Endometrial microvascular endothelial cells (primary cell): ENCODE measurements around the gene DNAAF5. TPM values are rescaled to one million over a fixed set of nuclear protein-coding genes. Genes with fewer than 3 reads are reported as not detected.

Source experiments
- in situ Hi-C: cut with HindIII; loops from 2 replicates; pipeline ENCODE4 v1.10.0; 2017; ENCODE audit warnings: low sequenced_read_pairs, low pct_unique_long_range_greater_than_20kb; ENCODE audit errors: inconsistent ontology term
- total RNA-seq: library from RNA; depleted of rRNA; stranded (reverse); fragments of >200 nt; gene quantifications from one replicate; pipeline ENCODE4 v1.2.3, GENCODE V29; 2015; ENCODE audit errors: inconsistent ontology term

Gene DNAAF5
- total RNA-seq, 1 donor from 2014 or later: 55.6 TPM

DNA sequence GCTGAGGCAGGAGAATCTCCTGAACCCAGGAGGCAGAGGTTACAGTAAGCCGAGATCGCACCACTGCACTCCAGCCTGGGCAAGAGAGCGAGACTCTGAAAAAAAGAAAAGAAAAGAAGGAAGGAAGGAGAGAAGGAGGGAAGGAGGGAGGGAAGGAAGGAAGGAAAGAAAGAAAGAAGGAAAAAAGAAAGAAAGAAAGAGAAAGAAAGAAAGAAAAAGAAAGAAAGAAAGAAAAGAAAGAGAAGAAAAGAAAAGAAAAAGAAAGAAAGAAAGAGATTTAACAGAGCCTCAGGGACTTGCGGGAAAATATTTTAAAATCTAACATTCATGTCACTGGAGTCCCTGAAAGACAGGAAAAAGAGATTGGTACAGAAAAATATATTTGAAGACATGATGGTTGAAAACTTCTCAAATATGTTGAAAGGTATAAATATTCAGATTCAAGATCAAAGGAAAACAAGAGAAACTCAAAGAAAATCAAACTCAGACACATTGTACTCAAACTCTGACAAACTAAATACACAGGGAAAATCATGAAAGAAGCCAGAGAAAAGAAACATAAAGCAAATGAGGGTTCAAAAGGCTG, 25.3 kb upstream of the DNAAF5 start:
- in situ Hi-C loops: no loop called here

DNA sequence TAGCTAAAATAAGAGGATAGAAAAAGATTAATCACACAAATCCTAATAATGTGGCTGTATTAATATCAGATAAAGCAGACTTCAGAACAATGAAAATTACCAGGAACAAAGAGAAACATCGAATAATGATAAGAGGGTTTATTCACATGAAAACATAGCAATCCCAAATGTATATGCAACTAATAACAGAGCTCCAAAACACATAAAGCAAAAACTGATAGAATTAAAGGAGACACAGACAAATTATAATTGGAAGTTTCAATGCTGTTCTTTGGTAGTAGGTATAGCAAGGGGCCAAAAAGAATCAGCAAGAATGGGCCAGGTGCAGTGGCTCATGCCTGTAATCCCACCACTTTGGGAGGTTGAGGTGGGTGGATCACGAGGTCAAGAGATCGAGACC, 23.4 kb upstream of the DNAAF5 start:
- in situ Hi-C loops: no loop called here

DNA sequence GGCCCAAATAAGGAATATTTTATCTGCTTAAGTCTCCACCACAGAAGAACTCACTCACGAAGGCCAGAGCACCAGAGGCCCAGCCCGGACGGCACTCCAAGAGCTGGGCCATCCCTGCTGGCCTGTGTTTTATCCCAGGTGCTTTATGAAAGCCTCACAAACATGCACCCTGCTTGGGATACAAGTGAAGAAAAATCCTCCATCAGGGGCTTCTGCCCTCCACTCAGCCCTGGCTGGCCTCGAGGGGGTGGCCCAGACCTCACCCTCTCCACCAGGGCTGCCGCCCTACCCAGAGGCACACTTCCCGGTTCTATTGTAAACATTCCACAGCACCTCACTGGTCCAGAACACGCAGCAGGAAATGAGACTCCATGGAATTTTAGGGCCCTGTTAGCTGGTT, 19.8 kb upstream of the DNAAF5 start:
- in situ Hi-C loops: no loop called here

DNA sequence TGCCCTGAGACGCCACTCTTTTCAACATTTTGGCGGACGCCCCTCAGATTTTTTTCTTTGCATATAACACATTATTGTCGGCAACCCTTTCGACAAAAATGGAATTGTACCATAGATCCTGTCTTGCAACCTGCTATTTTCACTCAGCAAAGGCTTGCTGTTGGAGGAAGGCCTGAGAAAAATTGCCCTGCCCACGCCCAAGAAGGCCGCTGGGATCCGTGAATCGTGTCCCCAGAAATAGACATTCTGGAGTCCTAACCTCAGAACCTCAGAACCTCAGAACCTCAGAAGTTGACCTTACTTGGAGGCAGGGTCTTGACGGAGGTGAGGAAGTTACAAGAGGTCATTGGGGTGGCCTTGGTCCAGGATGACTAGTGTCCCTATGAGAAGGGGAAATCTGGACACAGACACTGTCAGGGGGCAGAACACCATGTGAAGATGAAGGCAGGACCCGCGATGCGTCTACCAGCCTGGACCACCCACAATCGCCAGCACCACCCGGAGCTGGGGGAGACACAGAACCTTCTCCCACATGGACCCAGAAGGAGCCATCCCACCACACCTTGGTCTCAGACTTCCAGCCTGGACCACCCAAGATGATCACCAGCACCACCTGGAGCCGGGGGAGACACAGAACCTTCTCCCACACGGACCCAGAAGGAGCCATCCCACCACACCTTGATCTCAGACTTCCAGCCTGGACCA, 19.1 kb upstream of the DNAAF5 start:
- in situ Hi-C loops: no loop called here

DNA sequence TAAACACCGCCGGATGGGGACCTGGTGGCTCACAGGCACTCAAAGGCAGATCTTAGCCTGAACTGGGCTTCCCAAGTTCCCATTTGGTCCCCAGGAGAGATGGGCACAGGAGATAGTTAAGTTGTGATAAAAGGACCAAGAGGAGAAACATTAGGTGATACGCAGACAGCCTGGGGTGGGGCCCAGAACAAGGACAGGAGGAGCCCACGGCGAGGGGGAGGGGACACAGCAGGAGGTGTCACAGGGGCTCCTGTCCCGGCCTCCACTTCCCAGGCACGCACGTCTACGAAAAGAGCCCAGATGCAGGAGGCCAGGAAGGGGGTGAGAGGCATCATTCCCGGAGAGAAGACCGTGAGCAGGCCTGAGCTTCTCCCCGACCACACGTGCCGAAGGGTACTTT, 16.3 kb upstream of the DNAAF5 start:
- in situ Hi-C loops: no loop called here

DNA sequence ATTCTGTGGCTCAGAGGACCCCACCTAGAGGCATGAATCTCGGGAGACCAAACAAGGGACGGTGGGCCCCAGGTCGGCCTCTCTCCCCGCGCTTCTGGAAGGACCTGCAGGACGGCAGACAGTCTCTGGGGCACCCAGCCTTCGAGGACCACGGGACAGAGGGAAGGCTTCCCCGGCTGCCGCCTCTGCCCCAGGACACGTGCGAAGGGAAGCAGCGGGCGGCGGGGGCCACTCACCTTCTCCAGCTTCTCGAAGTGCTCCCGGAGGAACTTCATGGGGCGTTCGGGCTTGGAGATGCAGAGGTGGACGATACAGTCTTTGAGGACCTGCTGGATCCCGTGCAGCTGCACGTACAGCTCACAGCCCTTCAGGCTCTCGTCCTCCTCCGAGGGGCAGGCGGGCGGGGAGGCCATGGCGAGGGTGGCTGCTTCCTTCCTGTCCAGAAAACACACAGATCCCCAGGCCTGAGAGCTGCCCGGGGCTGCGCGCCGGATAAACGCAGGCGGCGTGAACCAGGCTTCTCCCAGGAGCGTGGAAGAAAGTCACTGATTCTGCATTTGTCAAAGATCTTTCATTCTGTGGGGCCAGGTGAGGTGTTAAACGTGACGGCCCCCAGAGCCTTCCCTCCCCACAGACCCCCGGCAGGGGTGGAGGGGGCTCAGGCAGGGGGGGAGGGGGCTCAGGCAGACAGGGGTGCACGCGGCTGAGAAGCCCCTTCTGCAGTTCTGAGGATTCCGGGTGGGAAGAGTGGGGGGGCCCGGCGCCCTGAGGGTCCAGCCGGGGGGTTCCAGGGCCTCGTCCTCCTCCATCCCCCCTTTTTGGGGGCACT, 15.2 kb upstream of the DNAAF5 start:
- in situ Hi-C loops: no loop called here

DNA sequence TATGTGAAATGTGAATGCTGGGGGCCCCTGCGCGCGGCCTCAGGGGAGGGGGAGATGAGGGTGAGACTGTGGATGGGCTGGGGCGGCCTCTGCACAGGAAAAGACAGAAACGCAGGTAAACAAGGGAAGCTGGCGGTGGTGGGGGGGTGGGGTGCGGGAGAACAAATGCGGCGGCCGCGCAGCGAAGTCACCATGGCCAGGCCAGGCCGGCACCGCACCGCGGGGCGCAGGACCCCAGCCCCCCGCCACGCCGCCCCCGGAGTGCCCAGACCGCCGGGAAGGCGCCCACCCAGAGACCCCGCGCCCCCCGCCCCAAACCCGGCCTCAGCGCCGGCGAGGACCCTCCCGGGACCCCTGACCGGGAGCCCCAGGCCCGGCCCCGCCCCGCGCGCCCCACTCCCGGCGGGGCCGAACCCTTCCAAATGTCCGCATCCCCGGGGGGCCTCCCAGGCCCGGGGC, 14.5 kb upstream of the DNAAF5 start:
- in situ Hi-C loops: no loop called here

DNA sequence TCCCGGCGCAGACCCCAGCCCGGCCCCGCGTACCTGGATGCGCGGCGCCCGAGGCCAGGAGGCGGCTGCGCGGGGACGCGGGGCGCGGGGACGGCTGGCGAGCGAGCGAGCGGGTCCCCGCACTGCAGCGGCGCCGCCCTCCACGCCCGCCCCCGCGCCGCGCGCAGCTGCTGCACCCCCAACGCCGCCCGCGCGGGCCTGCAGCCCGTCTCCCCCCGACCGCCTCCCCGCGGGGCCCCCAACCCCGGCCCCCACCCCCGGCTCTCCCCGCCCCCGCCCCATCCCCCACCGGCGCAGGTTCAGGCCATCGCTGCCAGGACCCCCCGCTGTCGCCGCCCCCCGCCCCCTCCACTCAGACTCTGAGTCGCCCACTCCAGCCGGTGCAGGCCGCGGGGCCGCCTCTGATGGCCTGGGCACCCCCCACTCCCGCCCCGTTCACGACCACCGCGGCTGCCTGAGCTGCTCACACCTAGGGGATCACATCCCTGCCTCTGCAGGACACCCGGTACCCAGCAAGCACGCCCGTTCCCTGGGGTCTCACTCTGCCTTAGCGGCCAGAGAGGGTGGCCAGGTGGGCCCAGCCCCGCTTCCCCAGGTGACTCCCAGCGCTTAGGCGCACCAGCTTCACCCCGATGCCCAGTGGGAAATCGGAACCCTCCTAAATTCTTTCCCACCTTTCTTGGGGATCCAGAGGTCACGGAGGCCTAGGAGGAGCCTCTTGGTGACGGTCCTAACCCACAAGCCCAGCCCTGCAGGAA, 13.9 kb upstream of the DNAAF5 start:
- in situ Hi-C loops: no loop called here

DNA sequence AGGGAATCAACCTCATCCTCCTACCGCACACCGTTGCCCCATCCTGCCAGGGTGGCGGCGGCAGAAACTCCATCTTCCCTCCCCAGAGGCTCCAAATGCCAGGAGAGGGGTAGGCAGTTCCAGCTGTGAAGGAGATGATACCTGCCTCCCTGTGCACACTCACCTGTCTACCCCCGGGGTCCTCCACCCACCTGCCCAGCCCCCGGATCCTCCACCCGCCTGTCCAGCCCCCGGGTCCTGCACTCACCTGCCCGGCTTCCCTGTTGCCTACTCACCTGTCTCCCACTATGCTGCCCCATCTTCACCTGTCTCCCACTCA, 13.4 kb upstream of the DNAAF5 start:
- in situ Hi-C loops: no loop called here

DNA sequence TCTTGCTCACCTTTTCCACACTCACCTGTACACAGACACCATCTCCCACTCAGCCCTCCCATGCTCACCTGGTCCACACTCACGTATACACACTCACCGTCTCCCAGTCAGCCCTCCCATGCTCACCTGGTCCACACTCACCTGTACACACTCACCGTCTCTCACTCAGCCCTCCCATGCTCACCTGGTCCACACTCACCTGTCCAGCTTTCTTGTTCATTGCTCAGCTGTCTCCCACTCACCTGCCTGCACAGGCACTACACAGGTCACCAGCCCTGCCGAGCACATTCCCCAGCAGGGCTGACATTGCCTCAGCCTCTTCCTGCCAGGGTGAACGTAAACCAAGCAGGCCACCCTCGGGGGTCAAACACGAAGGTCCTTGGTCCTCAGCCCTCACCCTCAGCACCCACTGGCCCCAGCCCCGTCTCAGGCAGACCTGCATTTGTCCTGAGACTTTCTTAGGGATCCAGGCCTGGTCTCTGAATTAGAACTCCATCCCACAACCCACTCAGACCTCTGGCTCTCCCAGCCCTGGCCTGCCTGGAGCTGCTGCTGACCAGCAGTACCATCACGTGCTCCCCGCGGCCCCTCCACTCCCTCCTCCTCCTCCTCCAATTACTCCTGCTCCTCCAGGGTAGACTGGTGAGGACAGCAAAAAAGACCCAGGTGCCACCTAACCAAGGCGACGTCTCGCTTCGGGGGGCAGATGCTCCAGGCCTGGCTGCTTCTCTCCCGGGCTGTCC, 12.8 kb upstream of the DNAAF5 start:
- in situ Hi-C loops: no loop called here

DNA sequence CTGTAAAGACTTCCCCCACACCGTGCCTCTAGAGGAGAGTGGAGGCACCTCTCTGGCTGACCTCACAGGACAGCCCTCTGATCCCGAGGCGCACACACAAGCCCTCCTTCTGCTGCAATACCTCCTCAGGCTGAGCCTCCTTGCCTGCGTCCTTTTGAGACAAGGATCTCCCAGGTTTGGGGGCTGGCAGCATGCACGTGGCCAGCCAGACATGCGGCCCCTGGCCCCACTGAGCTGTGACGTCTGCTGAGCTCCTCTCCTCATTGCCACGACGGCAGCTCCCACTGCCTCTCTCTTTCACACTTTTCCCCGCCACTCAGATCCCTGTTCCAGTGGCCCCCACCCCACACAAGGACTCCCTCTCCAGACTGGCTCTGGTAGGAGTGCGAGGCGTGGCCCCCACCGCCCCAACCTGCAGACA, 12.2 kb upstream of the DNAAF5 start:
- in situ Hi-C loops: no loop called here

DNA sequence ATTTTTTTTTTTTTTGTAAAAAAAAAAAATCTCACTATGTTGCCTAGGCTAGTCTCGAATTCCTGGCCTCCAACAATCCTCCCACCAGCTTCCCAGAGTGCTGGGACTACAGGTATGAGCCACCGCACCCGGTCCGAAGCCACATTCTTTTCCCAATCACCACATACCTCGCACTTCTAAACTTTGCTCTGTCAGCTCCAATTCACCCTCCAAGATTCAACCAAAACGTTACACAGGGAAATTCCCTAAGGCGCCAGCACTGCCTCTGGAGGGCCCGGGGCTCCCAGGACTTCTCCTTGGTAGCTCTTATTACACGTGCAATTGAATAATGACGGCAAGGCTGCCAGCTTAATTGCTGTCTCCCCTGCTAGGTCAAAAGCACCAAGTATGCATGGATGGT, 10.3 kb upstream of the DNAAF5 start:
- in situ Hi-C loops: no loop called here

DNA sequence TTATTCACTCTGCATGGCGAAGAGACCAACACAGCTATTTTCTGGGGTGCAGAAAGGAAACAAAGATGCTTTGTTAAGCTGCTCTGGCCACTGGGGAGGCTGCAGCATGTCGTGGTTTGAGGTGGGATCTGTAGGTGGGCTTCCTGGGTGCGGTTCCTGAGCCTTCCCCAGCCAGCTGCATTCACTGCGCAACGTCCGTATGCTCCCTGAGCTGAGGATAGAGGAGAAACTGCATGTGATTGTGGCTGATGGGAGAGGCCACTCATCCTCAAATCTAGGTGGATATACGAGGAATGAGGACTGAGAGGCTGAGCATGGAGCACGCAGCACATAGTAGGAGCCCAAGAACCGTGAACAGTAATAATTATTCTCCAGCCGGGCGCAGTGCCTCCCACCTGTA, 9.9 kb upstream of the DNAAF5 start:
- in situ Hi-C loops: no loop called here

DNA sequence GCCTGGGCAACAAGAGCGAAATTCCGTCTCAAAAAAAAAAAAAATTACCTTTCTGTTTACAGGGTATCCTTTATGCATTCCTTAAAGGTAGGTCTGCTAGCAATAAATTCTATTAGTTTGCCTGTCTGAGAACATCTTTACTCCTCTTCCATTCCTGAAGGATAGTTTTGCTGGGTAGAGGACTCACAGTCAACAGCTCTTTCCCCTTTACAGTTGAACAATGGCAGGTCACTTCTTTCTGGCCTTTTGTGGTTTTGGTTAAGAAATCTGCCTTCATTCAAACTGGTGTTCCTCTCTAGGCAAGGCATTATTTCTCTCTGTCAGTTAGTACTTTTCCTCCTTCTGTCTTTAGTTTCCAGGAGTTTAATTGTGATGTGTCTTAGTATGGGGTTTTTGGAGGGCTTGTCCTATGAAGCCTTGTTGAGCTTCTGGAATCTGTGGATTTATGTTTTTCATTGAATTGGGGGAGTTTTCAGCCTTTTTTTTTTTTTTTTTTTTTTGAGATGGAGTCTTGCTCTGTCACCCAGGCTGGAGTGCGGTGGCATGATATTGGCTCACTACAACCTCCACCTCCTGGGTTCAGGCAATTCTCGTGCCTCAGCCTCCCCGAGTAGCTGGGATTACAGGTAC, 4.8 kb upstream of the DNAAF5 start:
- in situ Hi-C loops: no loop called here

DNA sequence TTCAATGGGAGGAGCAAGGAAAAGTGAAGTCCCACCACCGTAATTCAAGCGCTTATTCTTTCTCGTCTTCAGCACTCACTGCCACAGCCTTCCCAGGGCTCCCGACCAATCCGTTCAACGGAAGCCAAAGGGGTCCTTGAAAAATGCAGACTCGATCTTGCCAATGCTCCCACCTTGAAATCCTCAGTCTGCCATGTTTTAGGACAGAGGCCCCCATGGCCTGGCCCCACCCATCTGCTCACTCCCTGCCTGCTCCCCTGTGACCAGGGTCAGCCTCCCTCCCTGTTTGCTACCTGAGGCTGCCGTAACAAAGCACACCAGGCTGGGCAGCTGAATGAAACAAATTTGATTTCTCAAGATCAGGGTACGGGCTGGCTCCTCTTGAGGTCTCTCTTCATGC, 3.0 kb upstream of the DNAAF5 start:
- in situ Hi-C loops: no loop called here

DNA sequence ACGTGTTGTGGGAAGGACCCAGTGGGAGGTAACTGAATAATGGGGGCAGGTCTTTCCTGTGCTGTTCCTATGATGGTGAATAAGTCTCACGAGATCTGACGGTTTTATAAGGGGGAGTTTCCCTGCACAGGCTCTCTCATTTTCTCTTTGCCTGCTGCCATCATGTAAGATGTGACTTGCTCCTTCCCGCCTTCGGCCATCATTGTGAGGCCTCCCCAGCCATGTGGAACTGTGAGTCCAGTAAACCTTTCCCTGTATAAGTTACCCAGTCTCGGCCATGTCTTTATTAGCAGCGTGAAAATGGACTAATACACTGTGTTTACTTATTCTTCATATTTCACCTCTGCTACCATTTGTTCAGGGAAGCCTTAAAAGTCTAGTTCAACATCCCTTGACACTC, 2.2 kb upstream of the DNAAF5 start:
- in situ Hi-C loops: no loop called here

DNA sequence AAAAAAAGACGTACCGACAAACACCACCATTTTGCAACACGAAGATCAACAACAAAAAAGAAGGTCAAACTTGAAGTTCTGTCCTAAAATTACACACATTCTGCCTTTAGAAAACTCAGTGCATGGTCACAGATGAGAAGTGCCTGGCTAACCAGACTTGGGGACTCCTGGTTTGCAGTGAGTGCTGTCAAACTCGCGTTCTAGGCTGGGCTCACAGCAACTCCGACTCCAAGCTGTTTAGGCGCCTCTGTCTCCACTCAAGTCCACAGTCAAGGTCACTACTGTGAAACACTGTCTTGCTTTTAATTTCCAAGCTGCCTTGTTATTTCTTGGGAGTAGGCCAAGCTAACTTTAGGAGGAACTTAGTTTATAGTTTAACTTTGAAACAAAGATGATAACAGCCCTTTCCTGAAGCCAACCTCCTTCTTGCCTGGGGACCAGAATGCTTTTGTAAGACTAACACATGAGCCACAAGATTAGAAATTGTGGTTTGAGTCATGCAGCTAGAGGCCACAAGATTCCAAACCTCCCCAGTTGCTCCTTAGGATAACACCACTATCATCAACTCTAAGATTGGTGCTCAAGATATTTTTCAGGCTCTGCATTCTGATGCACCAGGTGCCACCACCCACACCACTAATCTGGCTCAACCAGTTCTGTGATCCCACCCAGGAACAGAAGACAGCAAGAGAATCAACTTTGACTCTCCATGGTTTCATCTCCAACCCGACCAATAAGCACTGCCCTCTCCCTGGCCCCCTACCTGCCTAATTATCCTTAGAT, 1.1 kb upstream of the DNAAF5 start:
- in situ Hi-C loops: no loop called here

DNA sequence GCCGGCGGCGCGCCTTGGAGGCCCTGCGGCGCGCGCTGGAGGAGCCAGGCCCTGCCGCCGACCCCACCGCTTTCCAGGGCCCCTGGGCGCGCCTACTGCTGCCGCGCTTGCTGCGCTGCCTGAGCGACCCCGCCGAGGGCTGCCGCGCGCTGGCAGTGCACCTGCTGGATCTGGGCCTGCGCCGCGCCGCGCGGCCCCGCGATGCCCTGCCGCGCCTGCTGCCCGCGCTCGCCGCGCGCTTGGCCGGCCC, 280 bp downstream of the DNAAF5 start:
- in situ Hi-C loops: no loop called here
